ENCODE data around the gene FUS.
"Not testable (repeated sequence)": the region's sequence is repeated elsewhere in the genome, so short reads cannot be mapped to it uniquely, and the experiment has no call there.

The FUS gene

GRCh38 chr16:31187808-31188189, 7.9 kb downstream of the FUS start:
- no peak for DNase-seq

- DNase-seq, result no peak
These were observed 8.8 kb downstream of the FUS start for GRCh38 chr16:31188450-31189411.

GRCh38 chr16:31189412-31189778, 9.5 kb downstream of the FUS start:
- DNase-seq, result no peak

- DNase-seq, result no peak
These were observed 10.1 kb downstream of the FUS start for GRCh38 chr16:31190061-31190460.

GRCh38 chr16:31190818-31191444, 11.0 kb downstream of the FUS start:
- DNase-seq, result no peak

GRCh38 chr16:31191697-31192428, 11.9 kb downstream of the FUS start:
- DNase-seq, result no peak

- DNase-seq, result no peak
These were observed 13.1 kb downstream of the FUS start for GRCh38 chr16:31192856-31193642.

GRCh38 chr16:31193874-31194273, 13.9 kb downstream of the FUS start:
- no peak for DNase-seq

- no peak for DNase-seq
These were observed 15.0 kb downstream of the FUS start for GRCh38 chr16:31194898-31195297.

- DNase-seq, result not testable (repeated sequence)
These were observed 15.9 kb downstream of the FUS start for GRCh38 chr16:31195861-31196260.

GRCh38 chr16:31196324-31197088, 16.6 kb downstream of the FUS start:
- no peak for DNase-seq

GRCh38 chr16:31198207-31198882, 18.4 kb downstream of the FUS start:
- DNase-seq, result no peak

GRCh38 chr16:31199430-31200041, 19.6 kb downstream of the FUS start:
- DNase-seq, result no peak

GRCh38 chr16:31200111-31200510, 20.2 kb downstream of the FUS start:
- DNase-seq, result not testable (repeated sequence)

- DNase-seq, result no peak
These were observed 21.1 kb downstream of the FUS start for GRCh38 chr16:31200821-31201568.

GRCh38 chr16:31201582-31202413, 21.9 kb downstream of the FUS start:
- no peak for DNase-seq

- DNase-seq, result no peak
These were observed 22.8 kb downstream of the FUS start, which contains the start of gene PYCARD for GRCh38 chr16:31202414-31203375. Gene PYCARD (minus strand): TSS chr16:31202760. CDS start chr16:31202690, 70 bp downstream.
